ENCODE results near the gene PRIM1. TPM values are rescaled to one million over a fixed set of nuclear protein-coding genes. Genes with fewer than 3 reads are reported as not detected.
"Not testable (repeated sequence)": the region's sequence is repeated elsewhere in the genome, so short reads cannot be mapped to it uniquely, and the experiment has no call there.

PRIM1 gene
- total RNA-seq, 1 donor = 10.8 TPM

DNA sequence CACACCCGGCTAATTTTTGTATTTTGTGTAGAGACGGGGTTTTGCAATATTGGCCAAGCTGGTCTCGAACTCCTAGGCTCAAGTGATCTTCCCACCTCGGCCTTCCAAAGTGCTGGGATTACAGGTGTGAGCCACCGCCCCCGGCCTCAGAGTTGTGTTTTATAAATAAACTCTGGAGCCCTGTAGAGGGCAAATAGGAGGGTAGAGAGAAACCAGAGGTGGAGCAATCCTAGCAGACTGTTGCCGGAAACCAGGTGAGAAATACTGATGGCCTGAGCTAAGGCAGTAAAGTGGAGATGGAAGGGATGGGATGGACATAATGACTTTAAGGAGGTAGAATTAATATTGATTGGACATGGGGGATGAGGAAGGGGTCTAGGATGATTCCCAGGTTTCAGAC, 8.3 kb upstream of the PRIM1 start:
- TF ChIP-seq CTCF (IDR thresholded peaks at IDR 0.05; ENCODE audit: insufficient read depth, low read depth, low read length) = no peak
- no peak for DNase-seq (ENCODE audit: low read depth)
- H3K4me3 ChIP-seq (ENCODE audit: low read depth, low read length) = no peak overlapping the region

- DNase-seq (ENCODE audit: low read depth) = peak; percentile 67
- TF ChIP-seq CTCF (IDR thresholded peaks at IDR 0.05; ENCODE audit: insufficient read depth, low read depth, low read length) = no peak
- H3K4me3 ChIP-seq (ENCODE audit: low read depth, low read length) = no peak overlapping the region
Observed at GRCh38 chr12:56759263-56759908, 7.3 kb upstream of the PRIM1 start.

DNA sequence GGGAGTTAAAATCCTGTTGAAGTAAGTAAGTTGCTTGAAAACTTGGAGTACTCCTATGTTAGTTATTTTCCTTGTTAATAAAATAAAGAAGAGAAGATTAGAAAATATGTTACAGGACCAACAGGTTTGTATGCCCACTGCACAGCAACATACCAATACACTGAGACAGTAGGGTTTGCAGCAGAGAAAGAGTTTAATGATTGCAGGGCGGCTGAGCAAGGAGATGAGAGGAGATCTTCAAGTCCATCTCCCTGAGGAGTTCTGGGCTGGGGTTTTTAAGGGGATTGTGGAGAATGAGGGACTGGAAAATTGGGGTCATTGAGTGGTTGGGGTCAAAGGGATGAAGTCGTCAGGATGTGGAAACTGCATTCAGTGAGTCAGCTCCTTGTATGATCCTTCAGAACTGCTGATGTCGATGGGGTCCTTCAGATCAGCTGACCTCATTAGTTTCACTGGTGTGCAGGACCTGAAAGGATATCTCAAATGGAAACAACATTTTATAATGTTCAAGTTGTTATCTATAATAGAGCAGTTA, 6.7 kb upstream of the PRIM1 start:
- DNase-seq (ENCODE audit: low read depth) = peak; percentile 42
- H3K4me3 ChIP-seq (ENCODE audit: low read depth, low read length) = no peak overlapping the region
- TF ChIP-seq CTCF (IDR thresholded peaks at IDR 0.05; ENCODE audit: insufficient read depth, low read depth, low read length) = no peak

DNA sequence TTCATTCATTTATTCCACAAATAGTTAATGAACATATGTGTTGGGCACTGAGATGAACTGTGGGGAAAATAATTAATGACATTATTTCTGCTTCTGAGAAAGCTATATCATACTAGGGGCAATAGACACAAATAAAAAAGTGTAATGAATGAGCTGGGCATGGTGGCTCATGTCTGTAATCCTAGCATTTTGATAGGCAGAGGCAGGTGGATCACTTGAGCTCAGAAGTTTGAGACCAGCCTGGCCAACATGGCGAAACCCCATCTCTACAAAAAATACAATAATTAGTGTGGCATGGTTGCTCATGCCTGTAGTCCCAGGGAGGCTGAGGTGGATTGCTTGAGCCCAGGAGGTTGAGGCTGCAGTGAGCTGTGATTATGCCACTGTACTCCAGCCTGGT, 5.8 kb upstream of the PRIM1 start:
- not testable (repeated sequence) for H3K4me3 ChIP-seq (ENCODE audit: low read depth, low read length)

GRCh38 chr12:56753566-56753965, 1.4 kb upstream of the PRIM1 start:
- TF ChIP-seq CTCF (IDR thresholded peaks at IDR 0.05; ENCODE audit: insufficient read depth, low read depth, low read length) = no peak
- H3K4me3 ChIP-seq (ENCODE audit: low read depth, low read length) = no peak overlapping the region
- DNase-seq (ENCODE audit: low read depth) = no peak

More for the DNA sequence above, 5.8 kb upstream of the PRIM1 start:
- DNase-seq (ENCODE audit: low read depth) = not testable (repeated sequence)

GRCh38 chr12:56750596-56750995, 1.5 kb downstream of the PRIM1 start:
- not testable (repeated sequence) for DNase-seq (ENCODE audit: low read depth); H3K4me3 ChIP-seq (ENCODE audit: low read depth, low read length)

DNA sequence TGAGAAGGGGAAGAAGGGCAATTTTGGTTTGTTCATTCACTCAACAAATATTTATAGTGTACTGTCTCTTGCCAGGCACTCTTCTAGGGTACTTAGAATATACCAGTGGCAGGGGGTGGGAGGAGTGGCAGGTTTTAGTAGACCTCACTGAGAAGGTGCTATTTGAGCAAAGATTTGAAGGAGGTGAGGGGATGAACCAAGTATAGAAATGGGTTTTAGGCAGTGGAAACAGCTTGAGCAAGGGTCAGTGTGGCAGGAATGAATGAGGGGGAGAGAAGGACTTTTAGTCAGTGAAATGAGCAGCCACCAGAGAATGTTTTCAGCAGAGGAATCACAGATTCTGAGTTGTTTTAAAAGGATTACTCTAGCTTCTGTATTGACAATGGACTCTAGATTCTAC, 2.3 kb downstream of the PRIM1 start:
- TF ChIP-seq CTCF (IDR thresholded peaks at IDR 0.05; ENCODE audit: insufficient read depth, low read depth, low read length) = no peak
- no peak for DNase-seq (ENCODE audit: low read depth)
- no peak overlapping the region for H3K4me3 ChIP-seq (ENCODE audit: low read depth, low read length)

- TF ChIP-seq CTCF (IDR thresholded peaks at IDR 0.05; ENCODE audit: insufficient read depth, low read depth, low read length) = no peak
- no peak for DNase-seq (ENCODE audit: low read depth)
- no peak overlapping the region for H3K4me3 ChIP-seq (ENCODE audit: low read depth, low read length)
Observed at GRCh38 chr12:56749359-56749758, 2.8 kb downstream of the PRIM1 start.
